Ectodermal cell (in vitro differentiated cells): ENCODE measurements around the gene SCUBE3.
A peak's percentile ranks its signal among the peaks of the same experiment; 100 is the strongest.

Source experiments
- H3K27ac ChIP-seq: 2 replicates; pipeline ENCODE4 v1.7.0; 2013; ENCODE audit warnings: mild to moderate bottlenecking, low read depth, low read length; ENCODE audit not compliant: insufficient read depth, poor library complexity, severe bottlenecking
- H3K27me3 ChIP-seq: 2 replicates; pipeline ENCODE4 v1.7.0; 2013; ENCODE audit warnings: mild to moderate bottlenecking, low read length; ENCODE audit not compliant: insufficient read depth, control insufficient read depth, poor library complexity, severe bottlenecking
- H3K36me3 ChIP-seq: one replicate; pipeline ENCODE4 v1.7.0; 2013; ENCODE audit warnings: low read length; ENCODE audit not compliant: control insufficient read depth, insufficient read depth
- H3K4me1 ChIP-seq: one replicate; pipeline ENCODE4 v1.7.0; 2013; ENCODE audit warnings: low read length; ENCODE audit not compliant: control insufficient read depth, insufficient read depth
- H3K4me3 ChIP-seq: 2 replicates; pipeline ENCODE4 v1.7.0; 2013; ENCODE audit warnings: low read depth, low read length, control low read depth; ENCODE audit not compliant: insufficient read depth
- H3K9me3 ChIP-seq: 2 replicates; pipeline ENCODE4 v1.7.0; 2013; ENCODE audit warnings: mild to moderate bottlenecking, low read length, moderate library complexity; ENCODE audit not compliant: control insufficient read depth
- WGBS, 2 experiments: methylation state at CpG; one replicate each; pipeline ENCODE4 v1.1.7; 2013; ENCODE audit warnings: missing lambda C conversion rate in 2 of 2; 5-methylcytosine and 5-hydroxymethylcytosine counted together

Gene SCUBE3

DNA sequence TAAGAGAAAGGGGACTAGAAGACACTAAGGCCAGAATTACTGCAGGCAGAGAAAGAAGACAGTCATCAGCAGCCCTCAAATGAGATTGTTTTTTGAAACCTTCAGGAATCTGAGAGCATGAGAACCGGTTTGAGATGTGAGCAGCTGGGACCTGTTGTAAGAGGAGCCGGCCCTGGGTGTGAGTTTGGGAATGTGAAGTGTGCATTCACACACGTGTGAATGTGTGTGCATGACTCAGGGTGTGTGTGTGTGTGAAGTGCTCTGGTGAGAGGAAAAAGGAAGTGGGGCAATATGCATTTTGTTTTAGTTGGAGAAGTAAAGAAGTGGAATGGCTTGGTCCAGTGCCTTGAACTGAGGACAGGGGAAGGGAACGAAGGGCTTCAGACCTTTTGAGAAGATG, 4.3 kb downstream of the SCUBE3 start:
- Histone ChIP-seq H3K9me3 (no peaks in the 10 kb centered on the region), H3K27me3 (peaks cover 2% of the 10 kb centered on the region), H3K4me1 (peaks cover 57% of the 10 kb centered on the region), H3K27ac (peak overlapping the region; percentile 31), H3K4me3 (no peak overlapping the region), H3K36me3 (no peaks in the 10 kb centered on the region)
- 60 to 67% methylated on average over 4 of the region's 4 CpGs for WGBS, 2 experiments

DNA sequence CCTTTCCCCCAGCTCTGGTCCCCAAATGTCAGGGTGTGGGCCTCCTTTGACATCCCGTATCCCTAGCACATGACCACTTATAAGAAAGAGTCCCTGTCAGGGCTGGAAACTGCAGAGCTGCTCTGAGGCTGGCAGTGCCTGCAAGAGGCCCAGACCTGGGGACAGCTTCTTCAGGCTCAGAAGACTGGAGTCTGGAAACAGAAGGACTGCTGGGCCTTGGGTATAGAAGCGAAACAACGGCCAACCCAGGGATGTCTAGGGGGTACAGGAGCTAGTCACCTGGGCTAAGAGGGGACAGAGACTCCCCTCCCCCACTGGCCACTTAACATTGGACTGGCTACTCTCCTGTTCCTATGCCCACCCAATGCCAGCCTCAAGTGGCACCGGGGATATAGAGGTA, 4.7 kb downstream of the SCUBE3 start:
- no peak overlapping the region for H3K4me3 ChIP-seq
- no peak overlapping the region for H3K27ac ChIP-seq
- no peaks in the 10 kb centered on the region for H3K27me3 ChIP-seq
- peaks cover 54% of the 10 kb centered on the region for H3K4me1 ChIP-seq
- no peaks in the 10 kb centered on the region for H3K9me3 ChIP-seq
- WGBS, 2 experiments: 89 to 91% methylated on average over 4 of the region's 4 CpGs
- no peaks in the 10 kb centered on the region for H3K36me3 ChIP-seq

DNA sequence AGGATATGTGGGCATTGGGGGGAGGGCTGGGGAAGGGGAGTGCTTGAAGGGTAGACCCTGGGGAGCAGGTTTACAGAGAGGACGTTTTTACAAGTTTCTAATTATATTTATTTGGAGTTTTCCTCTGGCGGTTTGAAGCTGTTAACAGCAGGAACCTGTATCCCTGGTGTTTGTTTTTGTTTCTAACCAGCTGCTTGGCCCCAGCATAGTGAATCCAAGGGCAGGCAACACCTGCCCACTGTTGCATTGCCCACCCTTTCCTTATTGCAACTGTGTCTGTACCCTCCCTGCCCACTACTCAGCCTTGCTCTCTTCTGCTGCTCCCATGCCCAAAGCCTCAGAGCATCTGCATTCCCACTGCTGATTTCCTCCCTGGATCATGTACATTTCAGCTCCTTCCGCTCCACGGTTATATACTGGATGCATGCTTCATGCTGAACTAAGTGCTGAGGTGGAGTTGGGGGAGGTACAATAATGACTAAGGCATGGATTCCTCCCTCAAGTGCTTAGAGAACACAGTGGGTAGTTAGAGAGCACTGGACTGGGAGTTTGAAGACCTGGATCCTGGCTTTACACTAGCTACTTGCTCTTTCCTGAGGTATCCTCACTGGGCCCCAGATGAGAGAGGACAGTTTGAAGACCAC, 6.0 kb downstream of the SCUBE3 start:
- Histone ChIP-seq H3K27ac (no peak overlapping the region), H3K4me1 (peaks cover 54% of the 10 kb centered on the region), H3K4me3 (no peak overlapping the region), H3K27me3 (no peaks in the 10 kb centered on the region), H3K9me3 (no peaks in the 10 kb centered on the region), H3K36me3 (no peaks in the 10 kb centered on the region)
- WGBS, 2 experiments: 71 to 79% methylated on average over 4 of the region's 4 CpGs

DNA sequence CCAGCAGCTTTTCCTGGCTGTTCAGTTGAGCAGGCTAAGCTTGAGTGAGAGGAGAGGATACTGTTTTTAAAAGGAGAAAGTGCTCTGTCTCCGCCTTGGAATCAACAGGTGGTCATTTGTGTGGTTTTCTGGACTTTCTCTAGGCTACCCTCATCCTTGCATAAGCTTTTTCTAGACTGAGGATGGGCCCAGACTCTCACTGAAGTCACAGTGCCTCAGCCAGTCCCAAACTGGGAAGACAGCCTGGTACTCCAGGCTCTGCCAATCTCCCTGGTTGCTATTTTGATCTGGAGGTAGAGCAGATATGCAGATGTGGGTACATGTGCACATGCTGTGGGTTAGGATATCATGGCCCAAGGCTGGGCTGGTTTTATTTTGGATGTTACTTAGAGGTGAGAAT, 7.0 kb downstream of the SCUBE3 start:
- Histone ChIP-seq H3K36me3 (no peaks in the 10 kb centered on the region), H3K27me3 (no peaks in the 10 kb centered on the region), H3K4me3 (no peak overlapping the region), H3K27ac (no peak overlapping the region), H3K4me1 (peaks cover 50% of the 10 kb centered on the region), H3K9me3 (no peaks in the 10 kb centered on the region)
- 79 to 87% methylated on average over 1 of the region's 1 CpG for WGBS, 2 experiments

DNA sequence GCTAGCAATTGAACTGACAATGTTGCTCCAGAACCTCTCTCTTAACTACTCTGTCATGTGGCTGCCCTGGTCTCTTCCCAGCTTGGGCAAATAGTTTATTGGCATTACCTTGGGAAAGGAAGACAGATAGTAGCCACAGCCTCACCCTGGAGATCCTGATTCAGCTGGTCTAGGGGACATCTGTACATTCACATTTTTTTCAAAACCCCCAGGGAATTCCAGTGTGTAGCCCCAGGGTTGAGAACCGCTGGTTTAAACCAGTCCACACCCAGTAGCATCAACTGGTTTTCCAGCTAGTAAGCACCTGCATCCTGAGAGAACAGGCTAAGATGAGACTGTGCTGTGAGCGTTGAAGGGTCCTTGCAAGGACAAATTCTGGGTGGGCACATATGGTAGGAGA, 9.6 kb downstream of the SCUBE3 start:
- no peak overlapping the region for H3K27ac ChIP-seq
- H3K27me3 ChIP-seq: no peaks in the 10 kb centered on the region
- H3K4me1 ChIP-seq: peaks cover 25% of the 10 kb centered on the region
- H3K36me3 ChIP-seq: no peaks in the 10 kb centered on the region
- 89% methylated on average over 2 of the region's 2 CpGs for WGBS, 2 experiments
- no peaks in the 10 kb centered on the region for H3K9me3 ChIP-seq
- H3K4me3 ChIP-seq: no peak overlapping the region

DNA sequence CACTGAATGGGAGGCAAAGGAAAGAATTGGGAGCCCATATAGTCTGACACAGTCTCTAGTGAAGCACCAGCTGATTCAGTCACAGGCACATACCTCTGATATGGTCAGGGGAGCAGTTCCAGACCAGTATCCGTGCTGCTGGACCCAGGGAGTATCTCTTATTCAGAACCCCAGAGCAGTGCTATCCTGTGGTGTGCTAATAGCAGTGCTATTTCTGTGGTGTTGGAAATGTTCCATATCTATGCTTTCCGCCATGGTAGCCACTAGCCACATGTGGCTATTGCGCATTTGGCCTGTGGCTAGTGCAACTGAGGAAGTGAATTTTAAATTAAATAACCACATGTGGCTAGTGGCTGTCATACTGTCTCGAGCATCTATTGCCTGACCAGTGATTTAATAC, 11.0 kb downstream of the SCUBE3 start:
- no peak overlapping the region for H3K27ac ChIP-seq
- 89 to 94% methylated on average over 4 of the region's 4 CpGs for WGBS, 2 experiments
- H3K4me1 ChIP-seq: peaks cover 12% of the 10 kb centered on the region
- no peaks in the 10 kb centered on the region for H3K36me3 ChIP-seq
- H3K9me3 ChIP-seq: no peaks in the 10 kb centered on the region
- H3K4me3 ChIP-seq: no peak overlapping the region
- H3K27me3 ChIP-seq: no peaks in the 10 kb centered on the region

DNA sequence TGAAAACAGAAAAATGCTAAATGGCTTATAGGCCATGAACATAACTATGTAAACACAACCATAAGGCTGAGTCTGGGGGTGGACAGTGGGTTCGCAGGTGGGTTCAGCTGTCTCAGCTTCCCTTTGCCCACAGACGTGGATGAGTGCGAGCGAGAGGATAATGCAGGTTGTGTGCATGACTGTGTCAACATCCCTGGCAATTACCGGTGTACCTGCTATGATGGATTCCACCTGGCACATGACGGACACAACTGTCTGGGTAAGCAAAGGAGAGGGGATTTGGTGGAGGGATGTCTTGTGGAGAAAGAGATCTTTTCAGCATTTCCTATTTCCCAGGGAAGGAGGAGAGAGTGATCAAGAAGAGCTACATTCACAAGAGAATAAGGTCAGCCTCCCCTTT, 14.7 kb downstream of the SCUBE3 start:
- H3K4me1 ChIP-seq: no peaks in the 10 kb centered on the region
- H3K4me3 ChIP-seq: no peak overlapping the region
- H3K27ac ChIP-seq: no peak overlapping the region
- WGBS, 2 experiments: 96 to 99% methylated on average over 6 of the region's 6 CpGs
- no peaks in the 10 kb centered on the region for H3K9me3 ChIP-seq
- H3K27me3 ChIP-seq: no peaks in the 10 kb centered on the region
- peaks cover 4% of the 10 kb centered on the region for H3K36me3 ChIP-seq

DNA sequence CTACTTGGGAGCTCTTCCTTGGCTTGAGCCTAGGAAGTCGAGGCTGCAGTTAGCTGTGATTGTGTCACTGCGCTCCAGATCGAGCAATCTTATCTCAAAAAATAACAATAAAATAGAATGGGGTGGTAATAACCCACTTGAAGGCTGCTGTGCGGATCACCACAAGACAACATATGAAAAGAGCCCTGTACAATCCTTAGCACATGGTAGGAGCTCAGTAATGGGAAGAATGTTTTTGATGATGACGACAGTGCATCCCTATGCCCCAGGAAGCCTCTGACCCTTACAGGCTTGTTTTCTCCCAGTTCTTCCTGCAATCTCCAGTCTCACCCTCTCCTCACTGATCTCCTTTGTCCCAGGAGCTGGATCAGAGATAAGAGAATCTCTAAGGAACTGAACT, 15.5 kb downstream of the SCUBE3 start:
- H3K4me3 ChIP-seq: no peak overlapping the region
- 92 to 94% methylated on average over 3 to 5 of the region's 5 CpGs for WGBS, 2 experiments

DNA sequence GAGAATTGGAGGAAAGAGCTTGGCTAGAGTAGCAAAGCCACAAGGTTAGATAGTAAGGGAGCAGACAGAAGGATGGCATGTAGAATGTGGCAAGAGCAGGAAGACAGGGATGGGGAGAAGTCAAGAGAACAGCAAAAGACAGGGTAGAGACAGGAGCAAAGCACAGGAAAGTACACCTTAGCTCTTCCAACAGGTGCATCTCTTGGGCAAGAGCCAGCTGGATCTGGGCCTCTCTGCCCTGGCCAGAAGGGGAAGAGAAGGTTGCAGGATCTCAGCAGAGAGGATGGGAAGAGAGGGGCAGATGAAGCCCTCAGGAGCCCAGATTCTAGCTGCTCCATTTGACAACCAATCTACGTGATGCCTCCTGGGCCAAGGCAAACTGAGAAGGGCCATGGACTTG, 16.7 kb downstream of the SCUBE3 start:
- Histone ChIP-seq H3K4me3 (no peak overlapping the region), H3K27me3 (no peaks in the 10 kb centered on the region), H3K9me3 (no peaks in the 10 kb centered on the region), H3K36me3 (peaks cover 17% of the 10 kb centered on the region), H3K27ac (no peak overlapping the region), H3K4me1 (no peaks in the 10 kb centered on the region)
- WGBS, 2 experiments: 96 to 100% methylated on average over 1 of the region's 1 CpG

More for the DNA sequence above, 15.5 kb downstream of the SCUBE3 start:
- no peaks in the 10 kb centered on the region for H3K9me3 ChIP-seq
- peaks cover 7% of the 10 kb centered on the region for H3K36me3 ChIP-seq
- no peaks in the 10 kb centered on the region for H3K27me3 ChIP-seq
- H3K4me1 ChIP-seq: no peaks in the 10 kb centered on the region
- no peak overlapping the region for H3K27ac ChIP-seq

DNA sequence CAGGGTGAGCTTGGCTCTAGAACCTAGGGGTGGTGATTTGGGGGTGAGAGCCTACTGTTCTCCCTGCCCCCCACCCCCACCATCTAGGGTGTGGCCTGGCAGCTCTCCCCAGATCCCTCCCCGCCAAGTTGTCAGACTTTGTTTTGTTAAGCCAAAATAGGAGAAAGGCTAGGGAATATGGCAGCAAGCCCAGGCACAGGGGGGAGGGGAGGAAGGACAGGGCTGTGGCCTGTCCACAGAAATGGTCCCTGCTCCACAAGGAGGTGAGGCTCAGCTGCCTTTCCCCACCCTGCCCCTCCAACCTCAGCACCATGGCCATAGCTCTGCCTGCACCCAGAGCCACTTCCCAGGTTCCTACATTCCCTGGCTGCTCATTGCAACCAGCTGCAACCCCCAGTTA, 17.2 kb downstream of the SCUBE3 start:
- H3K4me3 ChIP-seq: no peak overlapping the region
- WGBS, 2 experiments: 78 to 100% methylated on average over 1 of the region's 1 CpG
- H3K27me3 ChIP-seq: no peaks in the 10 kb centered on the region
- no peak overlapping the region for H3K27ac ChIP-seq
- peaks cover 21% of the 10 kb centered on the region for H3K36me3 ChIP-seq
- H3K9me3 ChIP-seq: no peaks in the 10 kb centered on the region
- H3K4me1 ChIP-seq: no peaks in the 10 kb centered on the region

DNA sequence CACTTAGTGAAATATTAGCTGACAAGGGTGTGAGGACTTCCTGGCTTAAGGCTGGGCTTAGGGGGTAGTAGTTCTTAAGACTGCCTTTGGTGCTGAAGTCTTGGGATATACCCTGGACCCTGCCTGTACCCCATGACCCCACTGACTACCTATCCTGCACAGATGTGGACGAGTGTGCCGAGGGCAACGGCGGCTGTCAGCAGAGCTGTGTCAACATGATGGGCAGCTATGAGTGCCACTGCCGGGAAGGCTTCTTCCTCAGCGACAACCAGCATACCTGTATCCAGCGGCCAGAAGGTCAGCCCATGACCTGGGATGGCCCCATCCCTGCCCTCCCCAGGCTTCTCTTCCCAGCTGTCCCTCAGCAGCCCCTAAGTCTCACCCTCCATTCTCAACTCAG, 17.8 kb downstream of the SCUBE3 start:
- 95 to 96% methylated on average over 7 of the region's 7 CpGs for WGBS, 2 experiments
- peaks cover 23% of the 10 kb centered on the region for H3K36me3 ChIP-seq
- no peaks in the 10 kb centered on the region for H3K4me1 ChIP-seq
- H3K4me3 ChIP-seq: no peak overlapping the region
- H3K9me3 ChIP-seq: no peaks in the 10 kb centered on the region
- no peaks in the 10 kb centered on the region for H3K27me3 ChIP-seq
- no peak overlapping the region for H3K27ac ChIP-seq
